ENCODE results near the gene PKP3.
"Not testable (repeated sequence)": the region's sequence is repeated elsewhere in the genome, so short reads cannot be mapped to it uniquely, and the experiment has no call there.

PKP3 gene

DNA sequence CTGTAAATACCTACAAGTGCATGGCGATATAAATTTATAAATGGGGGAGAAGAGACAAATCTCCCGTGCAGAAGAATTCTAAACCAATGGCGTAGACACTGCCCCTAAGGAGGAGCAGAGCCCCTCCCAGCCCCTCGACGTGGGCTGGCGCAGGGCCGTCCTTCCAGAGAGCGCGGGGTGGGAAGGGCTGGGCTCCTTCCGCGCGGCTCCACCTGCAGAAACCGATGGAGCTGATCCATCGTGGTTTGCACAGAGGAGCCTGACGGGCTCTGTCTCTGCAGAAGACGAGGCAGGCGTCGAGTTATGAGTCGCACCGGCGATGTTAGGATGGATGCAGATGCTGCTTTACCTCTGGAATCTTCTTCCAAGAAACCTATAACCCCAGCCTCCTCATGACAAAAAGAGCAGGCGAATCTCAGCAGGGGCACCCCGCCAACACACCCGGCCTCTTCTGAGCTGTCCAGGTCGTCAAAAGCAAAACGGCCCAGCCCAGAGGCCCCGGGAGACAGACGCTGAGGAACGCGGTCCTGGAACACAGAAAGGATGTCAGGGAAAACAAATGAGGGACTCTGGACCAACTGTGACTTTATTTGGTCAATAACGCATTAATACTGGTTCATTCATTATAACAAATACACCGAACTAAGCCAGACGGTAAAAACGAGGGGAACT is 35.7 kb upstream of the PKP3 start:
- H3K4me1 Mint-ChIP-seq (ENCODE audit: low read depth) = peaks cover 24% of the 10 kb centered on the region
- H3K36me3 Mint-ChIP-seq (ENCODE audit: low read depth) = peaks cover 4% of the 10 kb centered on the region
- no peak overlapping the region for H3K4me3 Mint-ChIP-seq
- H3K27ac Mint-ChIP-seq = no peak overlapping the region
- H3K9me3 Mint-ChIP-seq = no peaks in the 10 kb centered on the region
- H3K27me3 Mint-ChIP-seq = no peaks in the 10 kb centered on the region
- no peak for DNase-seq

DNA sequence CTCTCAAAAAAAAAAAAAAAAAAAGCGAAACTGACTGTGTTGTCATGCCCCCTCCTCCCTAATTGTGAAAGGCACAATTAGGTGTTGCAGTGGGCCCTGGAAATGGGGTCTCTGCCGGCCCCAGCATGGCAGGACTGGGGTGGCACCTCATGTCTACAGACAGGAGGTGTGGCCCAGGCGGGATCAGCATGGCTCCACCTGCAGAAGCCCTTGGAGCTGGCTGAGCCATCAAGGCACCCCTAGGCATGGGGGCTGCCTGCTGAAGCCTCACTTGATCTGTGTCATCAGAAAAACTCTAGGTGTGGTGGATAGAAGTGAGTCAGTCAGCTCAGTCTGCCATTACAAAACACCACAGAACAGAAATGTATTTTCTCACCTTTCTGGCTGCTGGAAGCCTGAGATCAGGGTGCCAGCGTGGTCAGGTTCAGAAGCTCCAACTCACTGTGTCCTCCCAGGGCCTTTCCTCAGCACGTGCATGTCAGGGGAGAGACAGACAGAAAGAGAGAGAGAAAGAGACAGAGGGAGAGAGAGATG is 34.8 kb upstream of the PKP3 start:
- Mint-ChIP-seq H3K4me1 (ENCODE audit: low read depth) (peaks cover 17% of the 10 kb centered on the region), H3K9me3 (no peaks in the 10 kb centered on the region), H3K4me3 (no peak overlapping the region), H3K27ac (peak overlapping the region; percentile 57), H3K27me3 (no peaks in the 10 kb centered on the region), H3K36me3 (ENCODE audit: low read depth) (peaks cover 4% of the 10 kb centered on the region)
- DNase-seq = no peak

DNA sequence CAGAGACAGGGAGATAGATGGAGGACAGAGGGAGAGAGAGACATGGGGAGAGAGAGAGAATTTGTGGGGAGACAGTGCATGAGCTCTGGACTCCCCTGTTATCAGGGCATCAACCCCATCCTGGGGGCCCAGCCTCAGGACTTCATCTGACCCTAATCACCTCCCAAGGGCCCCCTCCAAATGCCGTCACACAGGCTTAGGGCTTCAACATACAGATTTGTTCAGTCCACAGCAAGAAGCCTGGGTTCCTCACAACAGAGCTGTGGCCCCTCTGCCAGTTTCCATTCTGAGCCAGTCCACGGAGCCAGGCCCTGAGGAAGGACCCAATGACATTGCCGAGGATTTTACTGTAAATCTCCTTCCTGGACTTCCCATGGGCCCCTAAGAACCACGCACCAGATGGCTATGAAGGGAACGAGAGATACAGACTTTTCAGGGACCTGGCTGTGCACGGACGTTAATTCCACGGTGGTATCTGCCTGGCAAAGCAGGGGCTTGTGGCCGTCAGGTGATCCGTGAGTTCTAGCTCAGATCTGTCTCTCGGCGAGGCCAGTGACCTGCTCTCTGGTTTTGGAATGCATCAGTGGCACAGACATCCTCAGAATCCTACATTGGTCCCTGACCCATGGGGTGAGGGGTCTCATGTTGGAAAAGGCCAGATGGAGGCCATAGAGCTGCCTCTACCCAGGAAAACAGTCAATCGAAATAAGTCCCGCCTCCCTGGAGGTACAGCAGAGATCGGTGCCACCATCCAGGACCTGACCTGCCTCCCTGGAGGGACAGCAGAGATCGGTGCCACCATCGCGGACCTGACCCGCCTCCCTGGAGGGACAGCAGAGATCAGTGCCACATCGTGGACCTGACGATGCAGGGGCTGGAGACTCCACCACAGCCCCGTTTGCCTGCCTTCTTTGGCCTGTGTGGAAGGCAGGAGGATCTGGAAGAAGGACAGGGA is 33.4 kb upstream of the PKP3 start:
- Mint-ChIP-seq H3K4me1 (ENCODE audit: low read depth) (peaks cover 6% of the 10 kb centered on the region), H3K4me3 (no peak overlapping the region), H3K36me3 (ENCODE audit: low read depth) (no peaks in the 10 kb centered on the region), H3K27ac (no peak overlapping the region), H3K27me3 (peaks cover 9% of the 10 kb centered on the region), H3K9me3 (no peaks in the 10 kb centered on the region)
- DNase-seq = no peak

DNA sequence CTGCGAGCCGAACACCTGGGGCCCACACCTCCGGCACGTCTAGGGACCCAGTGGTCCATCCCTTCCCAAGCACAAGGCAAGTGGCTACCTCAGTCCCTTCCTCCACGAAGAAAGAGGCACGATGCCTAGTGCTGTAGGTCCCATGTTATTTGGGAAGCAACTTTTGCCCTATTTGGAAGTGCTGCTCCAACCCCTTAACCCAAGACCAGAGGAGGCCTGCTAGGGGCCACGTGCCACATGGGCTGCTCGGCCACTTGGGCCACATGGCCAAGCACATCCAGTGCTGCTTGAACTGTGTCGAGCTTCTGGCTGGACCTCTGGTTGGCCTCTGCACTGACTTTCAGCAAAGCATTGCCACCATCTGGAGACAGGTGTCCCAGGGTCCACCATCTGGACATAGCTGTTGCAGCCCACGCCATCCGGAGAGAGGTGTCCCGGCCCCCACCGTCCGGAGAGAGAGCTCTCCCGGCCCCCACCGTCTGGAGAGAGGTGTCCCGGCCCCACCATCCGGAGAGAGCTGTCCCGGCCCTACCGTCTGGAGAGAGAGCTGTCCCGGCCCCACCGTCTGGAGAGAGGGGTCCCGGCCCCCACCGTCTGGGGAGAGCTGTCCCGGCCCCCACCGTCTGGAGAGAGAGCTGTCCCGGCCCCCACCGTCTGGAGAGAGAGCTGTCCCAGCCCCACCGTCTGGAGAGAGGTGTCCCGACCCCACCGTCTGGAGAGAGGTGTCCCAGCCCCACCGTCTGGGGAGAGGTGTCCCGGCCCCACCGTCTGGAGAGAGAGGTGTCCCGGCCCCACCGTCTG is 31.2 kb upstream of the PKP3 start:
- H3K9me3 Mint-ChIP-seq = no peaks in the 10 kb centered on the region
- peaks cover 6% of the 10 kb centered on the region for H3K4me1 Mint-ChIP-seq (ENCODE audit: low read depth)
- H3K4me3 Mint-ChIP-seq = no peak overlapping the region
- H3K27ac Mint-ChIP-seq = no peak overlapping the region
- H3K36me3 Mint-ChIP-seq (ENCODE audit: low read depth) = no peaks in the 10 kb centered on the region
- H3K27me3 Mint-ChIP-seq = peaks cover 29% of the 10 kb centered on the region
- no peak for DNase-seq

DNA sequence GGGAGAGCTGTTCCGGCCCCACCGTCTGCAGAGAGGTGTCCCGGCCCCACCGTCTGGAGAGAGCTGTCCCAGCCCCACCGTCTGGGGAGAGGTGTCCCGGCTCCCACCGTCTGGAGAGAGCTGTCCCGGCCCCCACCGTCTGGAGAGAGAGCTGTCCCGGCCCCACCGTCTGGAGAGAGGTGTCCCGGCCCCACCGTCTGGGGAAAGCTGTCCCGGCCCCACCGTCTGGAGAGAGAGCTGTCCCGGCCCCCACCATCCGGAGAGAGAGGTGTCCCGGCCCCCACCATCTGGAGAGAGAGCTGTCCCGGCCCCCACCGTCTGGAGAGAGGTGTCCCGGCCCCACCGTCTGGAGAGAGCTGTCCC is 30.6 kb upstream of the PKP3 start:
- not testable (repeated sequence) for H3K4me3 Mint-ChIP-seq; DNase-seq; H3K36me3 Mint-ChIP-seq (ENCODE audit: low read depth); H3K27ac Mint-ChIP-seq; H3K9me3 Mint-ChIP-seq
- Mint-ChIP-seq H3K27me3 (peaks cover 35% of the 10 kb centered on the region), H3K4me1 (ENCODE audit: low read depth) (peaks cover 12% of the 10 kb centered on the region)

DNA sequence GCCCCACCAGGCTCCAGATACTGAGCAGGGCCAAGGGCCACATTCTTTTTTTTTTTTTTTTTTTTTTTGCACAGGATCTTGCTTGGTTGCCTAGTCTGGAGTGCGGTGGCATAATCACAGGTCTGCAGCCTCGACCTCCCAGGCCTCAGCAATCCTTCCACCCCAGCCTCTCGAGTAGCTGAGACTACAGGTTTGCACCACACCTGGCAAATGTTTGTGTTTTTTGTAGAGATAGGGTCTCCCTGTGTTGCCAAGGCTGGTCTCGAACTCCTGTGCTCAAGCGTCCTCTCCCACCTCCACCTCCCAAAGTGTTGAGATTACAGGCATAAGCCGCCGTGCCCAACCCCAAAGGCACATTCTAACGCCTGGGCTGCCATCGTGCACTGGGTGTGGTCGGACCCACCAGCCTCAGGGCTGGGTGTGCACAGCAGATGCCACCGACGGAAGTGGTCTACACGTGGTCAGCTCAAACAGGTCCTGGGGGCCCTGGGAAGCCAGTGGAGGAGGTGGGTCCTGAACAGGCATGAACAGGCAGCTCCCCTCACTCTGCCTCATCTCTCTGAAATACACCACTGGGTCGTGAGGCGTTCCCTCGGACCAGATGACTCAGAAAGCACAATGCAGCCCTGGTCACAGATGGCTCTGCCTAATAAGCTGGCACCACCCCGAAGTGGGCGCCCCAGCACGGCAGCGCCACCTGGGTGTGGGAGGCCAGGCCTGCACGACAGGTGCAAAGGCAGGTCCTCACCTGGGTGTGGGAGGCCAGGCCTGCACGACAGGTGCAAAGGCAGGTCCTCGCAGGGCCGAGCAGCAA is 29.9 kb upstream of the PKP3 start:
- DNase-seq = peak; percentile 61
- Mint-ChIP-seq H3K4me3 (no peak overlapping the region), H3K27me3 (peaks cover 37% of the 10 kb centered on the region), H3K9me3 (no peaks in the 10 kb centered on the region), H3K27ac (no peak overlapping the region), H3K36me3 (ENCODE audit: low read depth) (no peaks in the 10 kb centered on the region), H3K4me1 (ENCODE audit: low read depth) (peaks cover 13% of the 10 kb centered on the region)

DNA sequence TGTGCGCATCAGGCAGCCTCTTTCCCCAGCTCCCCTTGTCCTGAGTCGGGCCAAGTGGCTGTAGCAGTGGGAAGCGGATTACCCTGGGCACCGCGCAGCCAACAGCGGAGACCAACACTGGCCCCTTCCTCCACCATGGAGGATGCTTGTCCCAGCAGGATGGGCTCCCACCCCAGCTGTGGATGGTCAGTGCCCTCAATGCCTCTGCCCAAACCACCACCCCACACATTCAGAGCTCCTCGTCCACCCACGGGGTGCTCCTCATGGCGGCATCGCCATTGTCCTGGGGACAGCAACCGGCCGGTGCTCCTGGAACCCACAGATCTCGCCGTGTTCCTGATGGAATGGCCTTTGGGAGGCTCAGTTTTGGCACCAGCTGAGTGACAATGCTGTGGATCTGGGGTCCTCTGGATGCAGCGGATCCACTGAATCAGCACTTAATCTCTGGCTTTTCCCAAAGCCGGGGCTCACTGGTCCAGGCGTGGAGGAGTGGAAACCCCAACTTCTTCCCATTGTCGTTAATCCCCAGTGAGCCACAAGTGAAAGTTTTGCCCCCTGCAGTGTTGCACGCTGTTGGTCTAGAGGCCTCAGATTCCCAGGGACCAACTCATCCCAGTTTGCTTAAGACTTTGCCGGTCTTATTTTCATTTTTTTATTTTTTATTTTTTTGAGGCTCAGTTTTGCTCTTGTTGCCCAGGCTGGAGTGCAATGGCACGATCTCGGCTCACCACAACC is 28.9 kb upstream of the PKP3 start:
- Mint-ChIP-seq H3K4me3 (no peak overlapping the region), H3K36me3 (ENCODE audit: low read depth) (no peaks in the 10 kb centered on the region), H3K27ac (no peak overlapping the region), H3K4me1 (ENCODE audit: low read depth) (peaks cover 10% of the 10 kb centered on the region), H3K9me3 (no peaks in the 10 kb centered on the region), H3K27me3 (peaks cover 40% of the 10 kb centered on the region)
- no peak for DNase-seq

DNA sequence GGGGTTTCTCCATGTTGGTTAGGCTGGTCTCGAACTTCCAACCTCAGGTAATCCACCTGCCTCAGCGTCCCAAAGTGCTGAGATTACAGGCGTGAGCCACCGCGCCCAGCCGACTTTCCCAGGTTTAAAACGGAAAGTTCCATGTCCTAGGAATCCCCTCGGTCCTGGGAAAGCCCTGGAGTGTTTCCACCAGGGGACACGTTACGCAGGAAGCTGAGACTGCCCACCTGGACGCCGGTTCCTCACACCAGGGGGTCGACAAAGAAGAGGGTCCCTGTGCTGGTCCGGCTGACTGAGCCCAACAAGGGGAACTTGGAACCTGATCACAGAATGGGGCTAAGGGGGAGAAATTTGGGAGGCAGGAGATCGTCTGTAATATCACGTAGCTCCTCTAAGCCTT is 28.2 kb upstream of the PKP3 start:
- H3K9me3 Mint-ChIP-seq = no peaks in the 10 kb centered on the region
- no peak overlapping the region for H3K4me3 Mint-ChIP-seq
- no peaks in the 10 kb centered on the region for H3K36me3 Mint-ChIP-seq (ENCODE audit: low read depth)
- no peak overlapping the region for H3K27ac Mint-ChIP-seq
- peaks cover 47% of the 10 kb centered on the region for H3K27me3 Mint-ChIP-seq
- no peak for DNase-seq
- H3K4me1 Mint-ChIP-seq (ENCODE audit: low read depth) = peaks cover 11% of the 10 kb centered on the region

DNA sequence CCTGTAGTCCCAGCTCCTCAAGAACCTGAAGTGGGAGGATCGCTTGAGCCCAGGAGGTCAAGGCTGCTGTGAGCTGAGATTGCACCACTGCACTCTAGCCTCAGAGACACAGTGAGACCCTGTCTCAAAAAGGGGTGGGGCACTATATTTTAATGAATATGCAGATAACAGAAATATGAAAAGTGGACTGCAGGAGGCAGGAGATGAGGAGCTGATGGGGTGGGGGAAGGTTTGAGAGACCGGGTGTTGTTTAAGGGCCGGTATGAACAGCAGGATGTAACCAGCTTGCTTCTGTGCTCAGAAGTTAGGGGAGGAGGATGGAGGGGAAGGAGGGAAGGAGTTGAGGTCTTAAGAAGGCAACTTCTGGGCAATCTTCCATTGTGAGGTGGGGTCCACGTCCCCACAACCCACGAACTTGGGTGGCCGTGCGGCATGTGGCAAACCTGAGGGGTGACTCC is 26.0 kb upstream of the PKP3 start:
- H3K36me3 Mint-ChIP-seq (ENCODE audit: low read depth) = no peaks in the 10 kb centered on the region
- H3K4me3 Mint-ChIP-seq = peak overlapping the region; percentile 28
- DNase-seq = no peak
- H3K9me3 Mint-ChIP-seq = no peaks in the 10 kb centered on the region
- H3K27ac Mint-ChIP-seq = no peak overlapping the region
- peaks cover 56% of the 10 kb centered on the region for H3K27me3 Mint-ChIP-seq
- peaks cover 11% of the 10 kb centered on the region for H3K4me1 Mint-ChIP-seq (ENCODE audit: low read depth)

DNA sequence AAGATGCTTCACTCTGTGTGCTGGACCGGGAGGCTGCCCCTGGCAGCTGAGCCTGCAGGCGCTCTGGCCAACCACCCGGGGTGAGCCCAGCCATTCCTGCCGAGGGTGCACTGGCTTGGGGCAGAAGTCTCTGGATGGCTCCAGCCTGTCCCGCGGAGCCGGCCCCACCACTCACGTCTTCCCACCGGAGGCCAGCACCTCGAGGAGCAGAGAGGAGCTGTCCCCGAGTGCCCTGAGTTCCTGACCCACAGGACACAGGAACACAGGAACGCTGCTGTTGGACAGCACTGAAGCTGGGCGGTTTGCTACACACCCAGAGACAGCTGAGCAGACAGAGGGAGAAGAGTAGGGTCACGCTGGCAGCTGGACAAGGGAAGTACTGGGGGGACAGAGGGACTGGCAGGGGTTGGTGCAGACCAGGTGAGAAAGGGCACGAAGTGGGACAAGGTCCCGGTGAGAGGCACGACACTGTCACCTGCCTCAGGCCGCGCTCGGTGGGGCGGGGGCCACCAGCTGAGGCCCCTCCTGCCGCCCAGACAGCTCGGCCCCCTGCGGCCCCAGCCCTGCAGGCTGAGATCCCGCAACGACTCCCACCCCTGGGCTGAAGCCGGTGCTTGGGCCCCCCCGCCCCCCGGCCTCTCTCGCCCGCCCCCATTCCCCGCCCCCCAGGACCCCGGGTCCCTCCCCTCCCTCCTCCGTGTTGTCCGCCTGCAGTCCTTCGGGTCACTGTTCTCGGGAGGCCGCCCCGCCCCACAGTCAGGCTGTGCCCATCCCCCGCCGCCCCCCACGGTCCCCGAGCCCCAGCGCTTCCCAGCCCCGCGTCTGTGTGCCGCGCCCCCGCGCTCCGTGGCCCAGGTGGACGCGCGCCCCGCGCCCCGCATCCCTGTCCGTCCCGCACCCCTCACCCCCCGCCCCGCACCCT is 25.3 kb upstream of the PKP3 start:
- Mint-ChIP-seq H3K27ac (peak overlapping the region; percentile 64), H3K4me1 (ENCODE audit: low read depth) (peaks cover 11% of the 10 kb centered on the region), H3K27me3 (peaks cover 56% of the 10 kb centered on the region), H3K4me3 (peak overlapping the region; percentile 68), H3K9me3 (no peaks in the 10 kb centered on the region), H3K36me3 (ENCODE audit: low read depth) (no peaks in the 10 kb centered on the region)
- no peak for DNase-seq

DNA sequence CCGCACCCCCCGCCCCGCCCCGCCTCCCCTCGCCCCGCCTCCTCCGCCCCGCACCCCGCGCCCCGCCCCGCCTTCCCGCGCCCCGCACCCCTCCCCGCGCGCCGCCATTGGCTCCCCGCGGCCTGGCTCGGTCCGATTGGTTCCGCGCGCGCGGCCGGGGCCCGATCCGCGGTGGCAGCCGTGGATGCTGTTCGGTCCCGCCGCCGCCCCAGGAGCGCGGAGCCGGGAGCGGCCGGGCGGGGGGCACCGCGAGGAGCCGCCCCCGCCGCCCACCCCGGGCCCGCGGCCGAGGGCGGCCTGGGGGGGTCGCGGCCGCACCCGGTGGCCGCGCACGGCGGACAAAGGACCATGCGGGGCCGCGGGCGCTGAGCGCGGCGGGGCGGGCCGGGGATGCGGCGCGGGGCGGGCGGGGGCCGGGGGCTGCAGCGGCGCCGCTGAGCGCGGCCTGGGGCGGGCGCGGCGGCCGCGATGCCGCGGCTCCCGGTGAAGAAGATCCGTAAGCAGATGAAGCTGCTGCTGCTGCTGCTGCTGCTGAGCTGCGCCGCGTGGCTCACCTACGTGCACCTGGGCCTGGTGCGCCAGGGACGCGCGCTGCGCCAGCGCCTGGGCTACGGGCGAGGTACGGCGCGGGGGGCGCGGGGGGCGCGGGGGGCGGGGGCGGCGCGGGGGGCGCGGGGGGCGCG is 24.5 kb upstream of the PKP3 start, which contains the start of gene B4GALNT4:
Gene B4GALNT4, plus strand, starts transcription at position 164 of the 683 bp plus-strand sequence. Its CDS starts 305 bp downstream, at position 469.
- Mint-ChIP-seq H3K36me3 (ENCODE audit: low read depth) (no peaks in the 10 kb centered on the region), H3K27ac (peak within 1 kb of the TSS; percentile 64)
- DNase-seq = no peak

More for the DNA sequence above, 24.5 kb upstream of the PKP3 start, which contains the start of gene B4GALNT4:
- peaks cover 56% of the 10 kb centered on the region for H3K27me3 Mint-ChIP-seq
- H3K4me3 Mint-ChIP-seq = peak within 1 kb of the TSS; percentile 68
- H3K9me3 Mint-ChIP-seq = no peaks in the 10 kb centered on the region
- peaks cover 11% of the 10 kb centered on the region for H3K4me1 Mint-ChIP-seq (ENCODE audit: low read depth)
